Endothelial cell of umbilical vein (primary cell): ENCODE results near the gene SLC39A13. TPM values are rescaled to one million over a fixed set of nuclear protein-coding genes. Genes with fewer than 3 reads are reported as not detected.

ENCODE experiments used
- BruUV-seq: library from RNA; stranded (reverse); fragments of 400-500 nt; replicated peaks from 2 replicates; lab custom pipeline; 2021; lab: Mats Ljungman, UMichigan
- CTCF ChIA-PET: fragments of 300-600, 350-600 bp; sonication (Branson Sonifier 250); formaldehyde crosslinking; loops from one replicate; lab custom pipeline; 2021; ENCODE audit warnings: antibody characterized with exemption, inconsistent platforms; lab: Charles Lee
- POLR2A ChIA-PET: fragments of 300-600, 350-600 bp; sonication (Branson Sonifier 250); formaldehyde crosslinking; loops from one replicate; lab custom pipeline; 2021; ENCODE audit warnings: antibody characterized with exemption, inconsistent platforms; lab: Charles Lee
- DNase-seq: peaks from one replicate; pipeline ENCODE4 v3.0.0-alpha.2; 2011; ENCODE audit warnings: low read depth, low spot score
- FAIRE-seq: peaks from 2 replicates; lab custom pipeline; 2011; peaks lifted over from hg19 to GRCh38; lab: Jason Lieb, UNC
- H2AFZ ChIP-seq: 2 replicates; pipeline ENCODE4 v1.6.0; 2012; ENCODE audit warnings: low read depth, low read length, control low read depth, inconsistent platforms
- H3K27ac ChIP-seq: 2 replicates; pipeline ENCODE4 v1.5.1; 2011; ENCODE audit warnings: low read depth, mild to moderate bottlenecking, control low read depth, low read length, moderate library complexity; ENCODE audit not compliant: insufficient read depth
- H3K27me3 ChIP-seq, 2 experiments: 2 replicates each; pipeline versions ENCODE4 v1.6.0 to v1.6.1; 2011; ENCODE audit warnings: low read length in 2 of 2, mixed read lengths in 1 of 2; ENCODE audit not compliant: control insufficient read depth in 2 of 2, insufficient read depth in 2 of 2
- H3K36me3 ChIP-seq, 2 experiments: 2 replicates in 1 of 2; 3 replicates in 1 of 2; pipeline ENCODE4 v1.5.1; 2011; ENCODE audit warnings: low read length in 2 of 2, mild to moderate bottlenecking in 1 of 2, moderate library complexity in 1 of 2; ENCODE audit not compliant: control insufficient read depth in 2 of 2, insufficient read depth in 2 of 2; ENCODE audit errors: extremely low read depth in 1 of 2
- H3K4me1 ChIP-seq: 3 replicates; pipeline ENCODE4 v1.5.1; 2011; ENCODE audit warnings: mild to moderate bottlenecking, low read length; ENCODE audit not compliant: control insufficient read depth, insufficient read depth; ENCODE audit errors: extremely low read depth
- H3K4me2 ChIP-seq: 2 replicates; pipeline ENCODE4 v1.6.1; 2011; ENCODE audit warnings: low read length, control low read depth, mixed read lengths; ENCODE audit not compliant: insufficient read depth
- H3K4me3 ChIP-seq, 3 experiments: fragments of 200-600 bp in 1 of 3; sonication (generic), shearing (Covaris generic) in 1 of 3; replicated peaks in 1 of 3; 2 replicates each; pipeline ENCODE4 v1.5.1; 2011 to 2016; ENCODE audit warnings: control low read depth in 3 of 3, low read length in 3 of 3, mild to moderate bottlenecking in 2 of 3, inconsistent platforms in 1 of 3, low read depth in 1 of 3, moderate library complexity in 1 of 3; ENCODE audit not compliant: insufficient read depth in 1 of 3
- H3K79me2 ChIP-seq: 2 replicates; pipeline ENCODE4 v1.6.0; 2012; ENCODE audit warnings: low read length, inconsistent platforms; ENCODE audit not compliant: control insufficient read depth, insufficient read depth
- H3K9ac ChIP-seq: replicated peaks from 2 replicates; pipeline ENCODE3; 2011; ENCODE audit warnings: low read length, control low read depth; ENCODE audit not compliant: insufficient read depth; ENCODE audit errors: extremely low read depth
- H3K9me1 ChIP-seq: replicated peaks from 3 replicates; pipeline ENCODE4 v1.6.0; 2011; ENCODE audit warnings: mild to moderate bottlenecking, low read length; ENCODE audit not compliant: control insufficient read depth, insufficient read depth; ENCODE audit errors: extremely low read depth
- H3K9me3 ChIP-seq: replicated peaks from 2 replicates; pipeline ENCODE4 v1.5.1; 2012; ENCODE audit warnings: low read length, inconsistent platforms; ENCODE audit not compliant: control insufficient read depth, insufficient read depth
- H4K20me1 ChIP-seq: replicated peaks from 2 replicates; pipeline ENCODE3; 2011; ENCODE audit warnings: mild to moderate bottlenecking, low read length; ENCODE audit not compliant: control insufficient read depth, insufficient read depth; ENCODE audit errors: extremely low read depth
- EZH2 ChIP-seq: IDR thresholded peaks from 2 replicates; pipeline ENCODE4 v1.6.1; 2012; ENCODE audit warnings: borderline replicate concordance, low read depth, mild to moderate bottlenecking, moderate library complexity, low read length, inconsistent platforms; ENCODE audit not compliant: severe bottlenecking
- FOS ChIP-seq: IDR thresholded peaks from 2 replicates; pipeline ENCODE4 v1.6.1; 2011; ENCODE audit warnings: mild to moderate bottlenecking, low read length, moderate library complexity, borderline replicate concordance; ENCODE audit not compliant: insufficient read depth
- GATA2 ChIP-seq: IDR thresholded peaks from 2 replicates; pipeline ENCODE4 v1.7.0; 2011; ENCODE audit warnings: low read depth, mild to moderate bottlenecking, moderate library complexity, mixed read lengths, low read length; ENCODE audit not compliant: insufficient read length, insufficient read depth
- JUN ChIP-seq: IDR thresholded peaks from 2 replicates; pipeline ENCODE4 v1.6.1; 2011; ENCODE audit warnings: borderline replicate concordance, low read depth; ENCODE audit not compliant: insufficient read length, insufficient read depth
- MYC ChIP-seq: IDR thresholded peaks from one replicate; pipeline ENCODE4 v1.6.1; 2011; ENCODE audit warnings: mild to moderate bottlenecking, low read depth, low read length
- POLR2A ChIP-seq: IDR thresholded peaks from 2 replicates; pipeline ENCODE4 v1.6.1; 2012; ENCODE audit warnings: low read depth, mild to moderate bottlenecking, control low read depth, low read length
- dilution Hi-C: fragments of 300-500 bp; cut with MboI; formaldehyde crosslinking; loops from one replicate; pipeline ENCODE4 v1.15.0; 2019; ENCODE audit warnings: low sequenced_read_pairs; ENCODE audit not compliant: extremely low pct_ligation_motif_present
- intact Hi-C: fragments of 100-400 bp; cut with micrococcal nuclease; formaldehyde crosslinking; loops from one replicate; pipeline ENCODE4 v1.10.0; 2022
- polyA plus RNA-seq, 4 experiments: library from polyadenylated mRNA; depleted of rRNA in 3 of 4; stranded (reverse) in 3 of 4; unstranded in 1 of 4; fragments of >200 nt; gene quantifications; 2 replicates each; pipeline versions ENCODE4 v1.2.1 to v1.2.3, GENCODE V29; 2011 to 2012; ENCODE audit warnings: missing spikeins in 1 of 4
- total RNA-seq: library from RNA; stranded (reverse); gene quantifications from 2 replicates; pipeline ENCODE4 v1.2.3, GENCODE V29; 2021
- TF ChIP-seq, protein P1 (sequence below): IDR thresholded peaks from 2 replicates; pipeline ENCODE4 v1.6.1; 2011; ENCODE audit not compliant: insufficient read depth, insufficient read length
- TF ChIP-seq, protein P2 (sequence below), 2 donors: IDR thresholded peaks; 1 replicate in 1 of 2; 2 replicates in 1 of 2; pipeline ENCODE4 v1.5.1; 2011; ENCODE audit warnings: low read length in 2 of 2, mild to moderate bottlenecking in 2 of 2, moderate library complexity in 2 of 2, control low read depth in 1 of 2, inconsistent platforms in 1 of 2, low read depth in 1 of 2; ENCODE audit not compliant: insufficient read depth in 1 of 2; ENCODE audit errors: extremely low read depth in 1 of 2

SLC39A13 gene
- total and polyA plus RNA-seq, 2 donors (not counting 3 experiments of a cell fraction or from before 2014, with no cell fraction given) = 91.9 to 94.3 TPM

DNA sequence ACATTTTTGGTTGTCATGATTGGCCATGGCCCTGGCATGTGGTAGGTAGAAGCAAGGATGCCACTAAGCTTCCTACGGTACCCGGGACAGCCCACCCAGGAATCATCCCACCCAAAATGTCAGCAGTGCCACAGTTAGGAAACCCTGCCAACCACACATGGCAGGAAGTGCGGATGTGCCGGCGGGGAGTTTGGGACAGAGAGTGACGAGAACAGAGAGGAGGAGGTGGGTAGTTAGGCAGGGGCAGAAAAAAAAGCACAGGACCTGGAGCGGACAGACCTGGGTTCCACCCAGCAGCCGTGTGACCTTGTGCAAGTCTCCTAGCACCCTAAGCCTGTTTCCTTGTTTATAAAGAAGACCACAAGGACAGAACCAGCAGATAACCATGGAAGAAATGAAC lies 33.4 kb upstream of the SLC39A13 start:
- Histone ChIP-seq H3K27ac (no peak overlapping the region), H3K79me2 (no peaks in the 10 kb centered on the region), H4K20me1 (no peaks in the 10 kb centered on the region), H3K9me1 (no peaks in the 10 kb centered on the region), H3K9me3 (no peaks in the 10 kb centered on the region), H3K27me3 (no peaks in the 10 kb centered on the region), H2AFZ (no peak overlapping the region), H3K4me1 (peaks cover 9% of the 10 kb centered on the region), H3K4me2 (no peak overlapping the region), H3K36me3 (no peaks in the 10 kb centered on the region), H3K9ac (no peak overlapping the region), H3K4me3 (no peak overlapping the region)
- DNase-seq (no peak), FAIRE-seq (no peak)
- no TSS peak for BruUV-seq
- intact Hi-C loops = no loop called here
- CTCF ChIA-PET = interaction anchor here (0.8 to 4.7 kb wide), 13 partner anchors 11 to 242 kb away, joined by 3 to 148 read pairs (median 8); partner anchors contain the start of gene SLC39A13
- dilution Hi-C loops = no loop called here
- POLR2A ChIA-PET = no interaction called here
- no peak for TF ChIP-seq FOS
- no peak for TF ChIP-seq GATA2
- TF ChIP-seq POLR2A = no peak
- no peak for TF ChIP-seq EZH2
- TF ChIP-seq MYC = no peak
- no peak for TF ChIP-seq JUN
- TF ChIP-seq, protein P1, sequence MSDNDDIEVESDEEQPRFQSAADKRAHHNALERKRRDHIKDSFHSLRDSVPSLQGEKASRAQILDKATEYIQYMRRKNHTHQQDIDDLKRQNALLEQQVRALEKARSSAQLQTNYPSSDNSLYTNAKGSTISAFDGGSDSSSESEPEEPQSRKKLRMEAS = no peak
- TF ChIP-seq, protein P2, sequence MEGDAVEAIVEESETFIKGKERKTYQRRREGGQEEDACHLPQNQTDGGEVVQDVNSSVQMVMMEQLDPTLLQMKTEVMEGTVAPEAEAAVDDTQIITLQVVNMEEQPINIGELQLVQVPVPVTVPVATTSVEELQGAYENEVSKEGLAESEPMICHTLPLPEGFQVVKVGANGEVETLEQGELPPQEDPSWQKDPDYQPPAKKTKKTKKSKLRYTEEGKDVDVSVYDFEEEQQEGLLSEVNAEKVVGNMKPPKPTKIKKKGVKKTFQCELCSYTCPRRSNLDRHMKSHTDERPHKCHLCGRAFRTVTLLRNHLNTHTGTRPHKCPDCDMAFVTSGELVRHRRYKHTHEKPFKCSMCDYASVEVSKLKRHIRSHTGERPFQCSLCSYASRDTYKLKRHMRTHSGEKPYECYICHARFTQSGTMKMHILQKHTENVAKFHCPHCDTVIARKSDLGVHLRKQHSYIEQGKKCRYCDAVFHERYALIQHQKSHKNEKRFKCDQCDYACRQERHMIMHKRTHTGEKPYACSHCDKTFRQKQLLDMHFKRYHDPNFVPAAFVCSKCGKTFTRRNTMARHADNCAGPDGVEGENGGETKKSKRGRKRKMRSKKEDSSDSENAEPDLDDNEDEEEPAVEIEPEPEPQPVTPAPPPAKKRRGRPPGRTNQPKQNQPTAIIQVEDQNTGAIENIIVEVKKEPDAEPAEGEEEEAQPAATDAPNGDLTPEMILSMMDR (IDR thresholded peaks at IDR 0.05; ENCODE audit: extremely low read depth in 1 of 2, insufficient read depth in 1 of 2, low read depth in 1 of 2, low read length in 2 of 2) = no peak
